Measurements from ENCODE around the gene EEF2KMT.
"Not testable (repeated sequence)": the region's sequence is repeated elsewhere in the genome, so short reads cannot be mapped to it uniquely, and the experiment has no call there.

Gene EEF2KMT

GRCh38 chr16:5046914-5047313, 50.7 kb downstream of the EEF2KMT start:
- Histone ChIP-seq H3K27ac (ENCODE audit: low read depth, low read length, poor library complexity, severe bottlenecking) (no peak overlapping the region), H3K4me1 (ENCODE audit: insufficient read depth, low read length, severe bottlenecking) (no peaks in the 10 kb centered on the region), H3F3A (ENCODE audit: insufficient read depth, low read length) (no peaks in the 10 kb centered on the region), H2AFZ (ENCODE audit: low read length) (no peak overlapping the region), H3K9ac (ENCODE audit: low read length) (no peak overlapping the region), H4K20me1 (ENCODE audit: insufficient read depth, low read length) (no peaks in the 10 kb centered on the region), H3K79me2 (ENCODE audit: insufficient read depth, low read length) (no peaks in the 10 kb centered on the region), H3K4me2 (ENCODE audit: low read length) (no peak overlapping the region), H3K9me3 (ENCODE audit: low read length) (no peaks in the 10 kb centered on the region), H3K27me3 (ENCODE audit: insufficient read depth, low read length) (peaks cover 6% of the 10 kb centered on the region; the same call in 1 of the 2 replicates), H3K4me3 (ENCODE audit: low read depth, low read length, poor library complexity, severe bottlenecking) (no peak overlapping the region), H3K9me2 (ENCODE audit: low read depth, low read length) (no peaks in the 10 kb centered on the region), H3K36me3 (ENCODE audit: insufficient read depth, low read length) (no peaks in the 10 kb centered on the region)
- no peak for TF ChIP-seq CTCF (IDR thresholded peaks at IDR 0.05; ENCODE audit: low read length)
- TF ChIP-seq EZH2 (IDR thresholded peaks at IDR 0.05; ENCODE audit: borderline replicate concordance, low read length) = no peak

- peaks cover 6% of the 10 kb centered on the region; the same call in 1 of the 2 replicates for H3K27me3 ChIP-seq (ENCODE audit: insufficient read depth, low read length)
- H3K9me3 ChIP-seq (ENCODE audit: low read length) = no peaks in the 10 kb centered on the region
- H3K9ac ChIP-seq (ENCODE audit: low read length) = no peak overlapping the region
- H3F3A ChIP-seq (ENCODE audit: insufficient read depth, low read length) = no peaks in the 10 kb centered on the region
- TF ChIP-seq EZH2 (IDR thresholded peaks at IDR 0.05; ENCODE audit: borderline replicate concordance, low read length) = no peak
- no peak for TF ChIP-seq CTCF (IDR thresholded peaks at IDR 0.05; ENCODE audit: low read length)
- H2AFZ ChIP-seq (ENCODE audit: low read length) = no peak overlapping the region
- H3K27ac ChIP-seq (ENCODE audit: low read depth, low read length, poor library complexity, severe bottlenecking) = no peak overlapping the region
- H3K36me3 ChIP-seq (ENCODE audit: insufficient read depth, low read length) = no peaks in the 10 kb centered on the region
- no peak overlapping the region for H3K4me2 ChIP-seq (ENCODE audit: low read length)
- no peak overlapping the region for H3K4me3 ChIP-seq (ENCODE audit: low read depth, low read length, poor library complexity, severe bottlenecking)
- no peaks in the 10 kb centered on the region for H3K4me1 ChIP-seq (ENCODE audit: insufficient read depth, low read length, severe bottlenecking)
- no peaks in the 10 kb centered on the region for H3K79me2 ChIP-seq (ENCODE audit: insufficient read depth, low read length)
- H4K20me1 ChIP-seq (ENCODE audit: insufficient read depth, low read length) = no peaks in the 10 kb centered on the region
- no peaks in the 10 kb centered on the region for H3K9me2 ChIP-seq (ENCODE audit: low read depth, low read length)
Measured at GRCh38 chr16:5045499-5046115, 52.0 kb downstream of the EEF2KMT start.

GRCh38 chr16:5044581-5044980, 53.0 kb downstream of the EEF2KMT start:
- not testable (repeated sequence) for H3K4me3 ChIP-seq (ENCODE audit: low read depth, low read length, poor library complexity, severe bottlenecking); H3F3A ChIP-seq (ENCODE audit: insufficient read depth, low read length); H3K9ac ChIP-seq (ENCODE audit: low read length); H3K9me3 ChIP-seq (ENCODE audit: low read length); H3K36me3 ChIP-seq (ENCODE audit: insufficient read depth, low read length); H3K4me1 ChIP-seq (ENCODE audit: insufficient read depth, low read length, severe bottlenecking); H3K27me3 ChIP-seq (ENCODE audit: insufficient read depth, low read length); H3K4me2 ChIP-seq (ENCODE audit: low read length); H3K27ac ChIP-seq (ENCODE audit: low read depth, low read length, poor library complexity, severe bottlenecking); H3K79me2 ChIP-seq (ENCODE audit: insufficient read depth, low read length); H3K9me2 ChIP-seq (ENCODE audit: low read depth, low read length); H4K20me1 ChIP-seq (ENCODE audit: insufficient read depth, low read length); H2AFZ ChIP-seq (ENCODE audit: low read length)

GRCh38 chr16:5044011-5044540, 53.5 kb downstream of the EEF2KMT start:
- H3K4me2 ChIP-seq (ENCODE audit: low read length) = no peak overlapping the region
- H3F3A ChIP-seq (ENCODE audit: insufficient read depth, low read length) = no peaks in the 10 kb centered on the region
- no peak overlapping the region for H3K9ac ChIP-seq (ENCODE audit: low read length)
- H3K27me3 ChIP-seq (ENCODE audit: insufficient read depth, low read length) = peaks cover 1% of the 10 kb centered on the region; the same call in 1 of the 2 replicates
- no peaks in the 10 kb centered on the region for H3K9me2 ChIP-seq (ENCODE audit: low read depth, low read length)
- no peaks in the 10 kb centered on the region for H3K4me1 ChIP-seq (ENCODE audit: insufficient read depth, low read length, severe bottlenecking)
- H3K27ac ChIP-seq (ENCODE audit: low read depth, low read length, poor library complexity, severe bottlenecking) = no peak overlapping the region
- no peaks in the 10 kb centered on the region for H3K9me3 ChIP-seq (ENCODE audit: low read length)
- no peak overlapping the region for H2AFZ ChIP-seq (ENCODE audit: low read length)
- no peak for TF ChIP-seq EZH2 (IDR thresholded peaks at IDR 0.05; ENCODE audit: borderline replicate concordance, low read length)
- no peak for TF ChIP-seq CTCF (IDR thresholded peaks at IDR 0.05; ENCODE audit: low read length)
- no peaks in the 10 kb centered on the region for H4K20me1 ChIP-seq (ENCODE audit: insufficient read depth, low read length)
- no peaks in the 10 kb centered on the region for H3K79me2 ChIP-seq (ENCODE audit: insufficient read depth, low read length)
- no peak overlapping the region for H3K4me3 ChIP-seq (ENCODE audit: low read depth, low read length, poor library complexity, severe bottlenecking)
- H3K36me3 ChIP-seq (ENCODE audit: insufficient read depth, low read length) = no peaks in the 10 kb centered on the region

Data from OCI-LY1 (cell line).